LNCaP clone FGC (cell line): ENCODE results near the gene AMOTL1.

Source experiments
- DNase-seq: peaks from one replicate; pipeline ENCODE4 v3.0.0-alpha.2; 2011; ENCODE audit warnings: low read depth
- H3K4me3 ChIP-seq: 2 replicates; pipeline ENCODE4 v1.5.1; 2011; ENCODE audit warnings: mild to moderate bottlenecking, low read depth, low read length, control low read depth
- TF ChIP-seq, protein P1 (sequence below): IDR thresholded peaks from 2 replicates; pipeline ENCODE4 v1.5.1; 2012; ENCODE audit warnings: mild to moderate bottlenecking; ENCODE audit not compliant: control insufficient read depth, insufficient read depth; ENCODE audit errors: extremely low read depth

AMOTL1 gene

DNA sequence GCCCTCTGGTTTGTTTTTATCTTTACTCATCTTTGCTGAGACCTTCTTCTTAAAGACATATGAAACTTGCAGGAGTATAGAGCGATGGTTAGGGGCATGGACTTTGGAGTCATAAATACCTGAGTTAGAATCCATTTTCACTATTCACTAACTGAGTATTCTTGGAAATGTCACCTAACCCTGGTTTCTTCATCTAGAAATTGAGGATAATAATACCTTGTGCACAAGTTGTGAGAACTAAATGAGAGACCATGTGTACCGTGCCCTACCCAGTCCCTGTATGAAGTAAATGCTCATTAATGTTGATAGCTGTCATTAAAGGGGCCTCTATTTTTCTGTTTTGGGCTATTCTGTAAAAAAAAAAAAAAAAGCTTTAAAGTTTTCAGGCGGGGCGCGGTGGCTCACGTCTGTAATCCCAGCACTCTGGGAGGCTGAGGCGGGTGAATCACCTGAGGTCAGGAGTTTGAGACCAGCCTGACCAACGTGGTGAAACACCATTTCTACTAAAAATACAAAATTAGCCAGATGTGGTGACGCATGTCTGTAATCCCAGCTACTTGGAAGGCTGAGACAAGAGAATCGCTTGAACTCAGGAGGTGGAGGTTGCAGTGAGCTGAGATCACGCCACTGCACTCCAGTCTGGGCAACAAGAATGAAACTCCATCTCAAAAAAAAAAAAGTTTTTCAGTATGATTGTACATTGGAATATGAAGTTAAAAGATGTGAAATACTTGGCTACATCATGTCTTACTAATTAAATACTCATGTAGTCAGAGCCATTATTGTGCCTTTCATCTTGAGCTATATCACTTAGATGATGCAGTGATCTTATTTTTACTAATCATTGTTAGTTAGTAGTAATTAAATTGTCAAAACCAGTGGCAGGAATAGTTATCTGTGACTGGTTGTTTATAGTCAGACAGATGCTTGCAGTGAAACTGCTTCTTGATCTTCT lies 95.0 kb downstream of the AMOTL1 start:
- no peak overlapping the region for H3K4me3 ChIP-seq
- TF ChIP-seq, protein P1, sequence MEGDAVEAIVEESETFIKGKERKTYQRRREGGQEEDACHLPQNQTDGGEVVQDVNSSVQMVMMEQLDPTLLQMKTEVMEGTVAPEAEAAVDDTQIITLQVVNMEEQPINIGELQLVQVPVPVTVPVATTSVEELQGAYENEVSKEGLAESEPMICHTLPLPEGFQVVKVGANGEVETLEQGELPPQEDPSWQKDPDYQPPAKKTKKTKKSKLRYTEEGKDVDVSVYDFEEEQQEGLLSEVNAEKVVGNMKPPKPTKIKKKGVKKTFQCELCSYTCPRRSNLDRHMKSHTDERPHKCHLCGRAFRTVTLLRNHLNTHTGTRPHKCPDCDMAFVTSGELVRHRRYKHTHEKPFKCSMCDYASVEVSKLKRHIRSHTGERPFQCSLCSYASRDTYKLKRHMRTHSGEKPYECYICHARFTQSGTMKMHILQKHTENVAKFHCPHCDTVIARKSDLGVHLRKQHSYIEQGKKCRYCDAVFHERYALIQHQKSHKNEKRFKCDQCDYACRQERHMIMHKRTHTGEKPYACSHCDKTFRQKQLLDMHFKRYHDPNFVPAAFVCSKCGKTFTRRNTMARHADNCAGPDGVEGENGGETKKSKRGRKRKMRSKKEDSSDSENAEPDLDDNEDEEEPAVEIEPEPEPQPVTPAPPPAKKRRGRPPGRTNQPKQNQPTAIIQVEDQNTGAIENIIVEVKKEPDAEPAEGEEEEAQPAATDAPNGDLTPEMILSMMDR: no peak
- DNase-seq: no peak

GRCh38 chr11:94864506-94865045 lies 96.4 kb downstream of the AMOTL1 start:
- no peak for DNase-seq
- TF ChIP-seq, protein P1: no peak
- H3K4me3 ChIP-seq: no peak overlapping the region

GRCh38 chr11:94866231-94866822 lies 98.2 kb downstream of the AMOTL1 start:
- no peak for DNase-seq
- H3K4me3 ChIP-seq: no peak overlapping the region
- TF ChIP-seq, protein P1: no peak

- DNase-seq: no peak
- TF ChIP-seq, protein P1: no peak
- H3K4me3 ChIP-seq: no peak overlapping the region
Observed at GRCh38 chr11:94866936-94867795, 99.0 kb downstream of the AMOTL1 start.

DNA sequence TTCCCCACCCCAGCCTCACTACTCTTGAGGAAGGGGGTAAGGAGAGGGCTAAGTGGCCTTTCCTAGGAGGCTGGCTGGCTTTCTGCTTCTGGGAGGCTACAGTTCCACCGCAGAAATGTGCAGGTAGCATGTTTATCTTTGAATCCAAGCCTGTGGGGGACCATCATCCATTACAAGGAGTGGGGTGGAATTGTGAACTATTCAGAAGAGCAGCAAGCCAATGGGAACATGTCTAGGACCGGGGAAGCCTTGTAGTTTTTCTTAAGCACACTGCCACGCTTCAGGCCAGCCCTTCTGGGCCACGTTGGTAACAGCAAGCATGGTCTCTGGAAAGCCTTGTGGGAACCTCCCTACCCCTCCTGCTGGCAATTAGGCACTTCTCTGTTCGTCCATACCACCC lies 100.3 kb downstream of the AMOTL1 start:
- H3K4me3 ChIP-seq: no peak overlapping the region
- no peak for DNase-seq
- TF ChIP-seq, protein P1: no peak

DNA sequence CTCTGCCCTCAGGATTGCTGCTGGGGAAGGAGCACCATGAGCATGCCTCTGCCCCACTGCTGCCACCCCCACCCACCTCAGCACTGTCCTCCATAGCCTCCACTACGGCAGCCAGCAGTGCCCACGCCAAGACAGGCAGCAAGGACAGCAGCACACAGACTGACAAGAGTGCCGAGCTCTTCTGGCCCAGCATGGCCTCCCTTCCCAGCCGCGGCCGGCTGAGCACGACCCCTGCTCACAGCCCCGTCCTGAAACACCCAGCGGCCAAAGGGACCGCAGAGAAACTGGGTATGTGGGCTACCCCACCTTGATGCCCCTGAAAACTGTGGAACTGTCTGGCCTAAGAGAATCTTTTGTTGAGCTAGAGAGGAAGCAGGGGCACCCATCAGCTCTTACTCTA lies 101.0 kb downstream of the AMOTL1 start:
- TF ChIP-seq, protein P1: no peak
- no peak overlapping the region for H3K4me3 ChIP-seq
- DNase-seq: no peak
